ENCODE results near the gene CPT1A.
A peak's percentile ranks its signal among the peaks of the same experiment; 100 is the strongest.

CPT1A gene

DNA sequence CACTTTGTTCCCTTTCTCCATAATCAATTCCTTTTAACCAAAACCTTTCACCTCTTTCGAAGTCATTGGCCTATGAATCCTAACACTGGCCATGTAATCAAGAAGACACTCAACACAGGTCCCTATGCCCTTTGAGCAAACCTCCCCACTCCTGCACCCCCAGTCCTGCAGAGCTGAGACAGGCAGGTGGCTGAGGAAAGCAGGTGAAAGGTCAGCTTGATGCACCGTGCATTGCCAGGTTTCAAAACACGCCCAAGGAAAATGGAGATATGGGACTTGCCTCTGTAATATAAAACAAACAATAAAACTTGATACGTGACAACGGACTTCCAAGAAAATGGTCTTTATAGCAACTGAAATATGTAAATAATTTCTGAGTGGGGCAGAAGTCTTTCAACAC is 10.6 kb downstream of the CPT1A start:
- no peak for DNase-seq
- no peak for ATAC-seq

DNA sequence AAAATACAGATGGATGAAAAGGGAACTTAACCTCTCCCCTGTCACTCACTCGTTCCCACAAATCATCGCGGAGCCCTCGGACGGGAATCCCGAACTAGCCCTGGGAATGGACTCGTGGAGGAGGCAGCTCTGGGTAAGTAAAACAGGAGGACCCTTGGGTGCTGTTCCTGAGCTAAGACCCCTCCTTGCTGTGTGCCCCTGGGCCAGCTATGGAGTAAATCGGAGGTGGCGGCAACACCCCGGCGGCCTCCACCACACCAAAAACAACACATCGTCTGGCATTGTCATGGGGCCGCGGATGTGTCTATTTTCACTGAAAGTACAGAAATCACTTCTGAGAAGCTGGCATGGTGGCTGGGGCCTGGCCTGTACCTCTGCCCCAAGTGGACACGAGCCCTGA is 12.1 kb downstream of the CPT1A start:
- no peak for DNase-seq
- no peak for ATAC-seq

DNA sequence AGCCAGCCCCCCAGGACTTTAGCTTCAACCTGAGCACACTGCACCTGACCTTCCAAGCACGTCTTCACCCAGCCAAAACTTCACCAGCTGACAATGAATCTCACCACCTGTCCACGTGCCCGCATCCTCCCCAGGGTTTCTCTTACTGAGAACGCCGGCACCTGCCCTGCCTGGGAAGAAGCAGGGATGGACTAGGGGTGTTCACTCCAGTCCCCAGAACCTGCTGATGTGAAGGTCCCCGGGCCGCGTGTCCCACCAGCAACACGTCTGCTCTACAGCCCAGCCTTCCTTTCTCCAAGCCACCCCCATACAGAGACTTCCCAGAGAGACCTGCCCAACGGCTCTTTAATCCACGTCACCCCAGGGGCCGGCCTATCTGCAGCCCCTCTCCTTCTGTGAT is 12.8 kb downstream of the CPT1A start:
- DNase-seq: no peak
- no peak for ATAC-seq

- DNase-seq (no peak), ATAC-seq (peak; percentile 20)
Measured at GRCh38 chr11:68828155-68828931, 13.4 kb downstream of the CPT1A start.

- DNase-seq (no peak), ATAC-seq (no peak)
Measured at GRCh38 chr11:68827733-68828132, 14.0 kb downstream of the CPT1A start.

GRCh38 chr11:68826726-68827125 is 15.0 kb downstream of the CPT1A start:
- ATAC-seq: no peak
- DNase-seq: no peak

DNA sequence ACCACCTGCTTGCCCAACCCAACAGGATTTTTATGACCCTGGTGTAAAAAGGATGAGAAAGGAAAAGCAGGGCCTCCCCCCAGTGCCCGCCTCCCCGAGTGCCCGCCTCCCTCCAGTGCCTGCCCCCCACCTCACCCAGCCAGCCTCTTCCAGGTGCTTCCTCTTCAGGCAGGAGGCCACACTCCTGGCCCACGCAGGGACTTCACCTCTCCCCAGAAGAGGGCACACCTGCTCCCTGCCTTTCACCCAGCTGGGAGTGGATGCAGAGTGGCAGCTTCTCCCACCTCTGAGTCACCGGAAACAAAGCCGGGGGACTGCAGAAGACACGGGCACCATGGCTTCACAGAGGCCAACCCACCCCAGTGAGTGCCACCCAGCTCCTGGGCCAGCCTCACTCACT is 16.1 kb downstream of the CPT1A start:
- DNase-seq (peak; percentile 58), ATAC-seq (peak; percentile 86)

DNA sequence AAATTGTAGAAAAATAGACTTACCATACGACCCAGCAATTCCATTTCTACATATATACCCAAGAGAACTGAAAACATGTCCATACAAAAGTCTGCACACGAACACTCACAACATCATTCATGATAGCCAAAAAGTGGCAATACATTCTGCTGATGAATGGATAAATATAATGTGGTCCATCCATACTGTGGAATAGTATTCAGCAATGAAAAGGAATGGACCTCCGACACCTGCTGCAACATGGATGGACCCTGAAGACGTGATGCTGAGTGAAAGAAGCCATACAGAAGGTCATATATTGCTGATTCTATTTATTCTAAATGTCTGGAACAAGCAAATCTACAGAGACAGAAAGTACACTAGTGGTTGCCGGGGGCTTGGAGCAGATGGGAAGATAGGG is 19.2 kb downstream of the CPT1A start:
- DNase-seq (no peak), ATAC-seq (no peak)

DNA sequence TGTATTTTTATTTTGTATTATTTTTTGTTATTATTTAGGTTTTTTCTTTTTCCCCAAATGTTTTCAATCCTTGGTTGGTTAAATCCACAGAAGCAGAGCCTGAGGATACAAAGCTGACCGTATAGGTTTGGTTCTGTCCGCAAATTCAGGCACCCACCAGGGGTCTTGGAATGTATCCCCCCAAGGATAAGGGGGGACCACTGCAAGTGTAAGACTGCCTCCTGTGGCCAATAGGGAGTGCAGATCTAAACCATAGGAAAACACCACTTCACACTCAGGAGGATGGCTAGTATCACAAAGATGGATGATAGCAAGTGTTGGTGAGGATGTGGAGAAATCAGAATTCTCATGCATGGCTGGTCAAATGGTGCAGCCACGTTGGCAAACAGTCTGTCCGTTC is 20.0 kb downstream of the CPT1A start:
- DNase-seq: no peak
- no peak for ATAC-seq

DNA sequence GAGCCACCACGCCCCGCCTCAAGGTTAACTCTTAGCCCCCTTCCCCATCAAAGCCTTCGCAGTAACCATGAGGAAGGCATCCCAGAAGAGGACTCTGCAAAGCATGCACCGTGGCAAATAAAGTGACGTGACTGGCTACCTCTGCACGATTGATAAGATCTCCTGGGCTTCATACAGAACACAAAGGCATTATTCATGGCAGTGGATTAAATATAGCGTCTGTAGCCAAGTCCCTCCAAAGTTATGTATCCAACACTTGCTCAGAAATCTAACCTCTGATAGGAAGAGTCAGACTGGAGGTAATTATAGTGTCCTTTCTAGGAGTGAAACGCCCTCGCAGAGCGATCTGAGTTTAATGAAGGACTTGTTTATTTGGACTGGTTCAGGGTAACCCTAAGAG is 22.4 kb downstream of the CPT1A start:
- ATAC-seq (no peak), DNase-seq (no peak)

GRCh38 chr11:68818181-68818580 is 23.5 kb downstream of the CPT1A start:
- ATAC-seq (no peak), DNase-seq (no peak)

DNA sequence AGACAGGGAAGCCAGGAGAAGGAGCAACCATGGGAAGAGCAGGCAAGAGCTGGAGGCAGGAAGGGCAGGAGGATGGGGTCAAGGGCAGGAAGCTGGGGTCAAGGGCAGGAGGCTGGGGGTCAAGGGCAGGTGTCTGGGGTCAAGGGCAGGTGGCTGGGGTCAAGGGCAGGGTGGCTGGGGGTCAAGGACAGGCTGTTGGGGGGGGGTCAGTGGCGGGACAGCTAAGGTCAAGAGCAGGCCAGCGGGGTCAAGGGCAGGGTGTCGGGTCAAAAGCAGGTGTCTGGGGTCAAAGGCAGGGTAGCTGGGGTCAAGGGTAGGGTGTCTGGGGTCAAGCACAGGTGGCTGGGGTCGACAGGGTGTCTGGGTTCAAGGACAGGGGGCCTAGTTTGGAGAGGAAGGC is 24.2 kb downstream of the CPT1A start:
- no peak for ATAC-seq
- DNase-seq: no peak

DNA sequence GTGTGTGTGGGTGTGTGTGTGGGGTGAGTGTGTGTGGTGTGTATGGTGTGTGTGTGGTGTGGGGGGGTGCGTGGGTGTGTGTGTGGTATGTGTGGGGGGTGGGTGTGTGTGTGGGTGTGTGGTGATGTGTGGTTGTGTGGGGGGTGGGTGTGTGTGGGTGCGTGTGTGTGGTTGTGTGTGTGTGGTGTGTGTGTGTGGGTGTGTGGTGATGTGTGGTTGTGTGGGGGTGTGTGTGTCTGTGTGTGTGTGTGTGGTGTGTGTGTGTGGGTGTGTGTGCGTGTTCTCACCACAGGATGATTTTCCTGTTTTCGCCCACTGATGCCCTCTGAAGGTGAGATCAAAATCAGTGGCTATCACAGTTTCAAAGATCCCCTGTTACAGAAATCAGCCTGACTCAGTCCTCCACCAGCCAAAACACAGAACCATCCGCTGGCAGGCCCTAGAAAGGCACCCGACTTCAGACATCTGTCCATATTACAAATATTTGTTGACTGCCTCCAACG is 24.7 kb downstream of the CPT1A start:
- no peak for DNase-seq

DNA sequence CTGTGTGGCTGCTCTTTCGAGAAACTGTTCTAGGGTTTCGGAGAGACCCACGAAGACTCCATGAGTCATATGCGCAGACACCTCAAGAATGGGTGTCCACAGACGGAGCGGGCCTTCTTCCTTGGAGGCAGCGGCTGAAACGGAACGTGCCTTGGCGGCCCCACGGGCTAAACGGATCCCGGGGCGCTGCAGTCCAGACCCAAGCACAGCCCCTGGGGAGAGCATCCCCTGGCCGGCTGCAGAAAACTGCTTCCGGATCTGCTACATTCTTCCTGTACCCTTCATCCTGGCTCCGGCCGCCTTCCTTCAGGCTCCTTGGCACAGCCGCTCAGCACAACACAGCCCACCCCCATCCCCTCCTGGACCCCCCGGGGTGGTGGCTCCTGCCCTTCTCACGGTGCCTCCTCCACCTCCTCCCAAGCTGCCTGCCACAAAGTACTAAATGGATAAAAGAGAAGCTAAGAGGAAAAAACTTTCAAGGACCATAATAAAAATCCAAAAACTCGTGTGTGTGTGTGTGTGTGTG is 25.4 kb downstream of the CPT1A start:
- DNase-seq (no peak), ATAC-seq (no peak)

More for the DNA sequence above, 24.7 kb downstream of the CPT1A start:
- peak; percentile 63 for ATAC-seq

DNA sequence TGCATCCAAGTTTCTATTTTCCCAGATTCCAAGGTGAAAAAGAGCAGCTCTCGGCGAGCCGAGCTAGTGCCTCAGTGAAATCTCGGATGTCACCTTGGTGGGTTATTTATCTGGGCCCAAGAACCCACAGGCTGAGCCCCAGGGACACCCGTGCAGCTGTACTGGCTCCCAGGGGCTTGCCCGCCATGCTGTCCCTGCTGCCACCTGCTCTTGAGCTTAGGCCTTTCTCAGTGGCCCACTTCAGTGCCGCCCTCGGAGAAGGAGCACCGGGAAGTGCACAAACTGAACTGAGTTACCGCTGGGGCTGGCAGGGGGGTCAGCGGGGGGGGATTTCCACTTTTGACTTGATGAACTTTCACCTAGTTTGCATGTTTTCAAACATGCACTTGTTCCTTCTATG is 27.9 kb downstream of the CPT1A start:
- ATAC-seq: no peak

DNA sequence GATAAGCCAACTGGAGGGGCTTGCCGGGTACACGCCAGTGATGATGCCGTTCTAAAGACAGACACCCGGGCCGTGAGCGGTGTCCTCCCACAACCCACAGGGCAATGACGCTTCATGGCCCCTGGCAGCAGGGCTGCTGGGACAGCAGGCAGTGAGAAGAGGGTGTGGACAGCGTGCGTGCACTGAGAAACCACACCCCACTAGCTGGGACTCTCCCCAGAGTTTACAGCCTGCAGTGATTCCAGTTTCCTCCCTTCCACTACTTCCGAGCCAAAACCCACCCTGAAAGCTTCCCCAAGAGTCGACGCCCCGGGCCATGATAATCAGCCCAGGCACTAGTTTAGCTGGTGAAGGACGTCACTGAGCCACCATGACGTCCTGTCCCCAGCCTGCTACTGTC is 29.2 kb downstream of the CPT1A start:
- ATAC-seq: no peak
- no peak for DNase-seq

More for the DNA sequence above, 27.9 kb downstream of the CPT1A start:
- no peak for DNase-seq

DNA sequence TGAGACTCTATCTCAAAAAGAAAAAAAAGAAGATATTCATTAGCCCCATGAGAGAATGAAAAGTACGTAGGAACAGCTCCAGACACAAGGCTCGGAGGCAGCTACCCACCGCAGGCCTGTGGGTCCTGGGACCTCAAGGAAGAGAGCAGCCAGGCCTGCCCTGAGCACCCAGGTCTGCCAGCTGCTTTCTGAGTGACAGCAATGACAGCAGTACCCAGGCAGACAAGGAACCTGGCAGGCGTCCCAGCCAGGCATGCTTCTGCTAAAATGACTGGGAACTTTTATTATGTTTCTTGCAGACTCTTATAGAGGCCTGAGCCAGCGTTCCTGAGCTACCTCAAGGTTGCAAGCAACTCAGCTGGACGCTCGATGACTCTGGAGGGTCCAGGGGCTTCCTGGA is 31.6 kb downstream of the CPT1A start:
- DNase-seq: no peak
- no peak for ATAC-seq

DNA sequence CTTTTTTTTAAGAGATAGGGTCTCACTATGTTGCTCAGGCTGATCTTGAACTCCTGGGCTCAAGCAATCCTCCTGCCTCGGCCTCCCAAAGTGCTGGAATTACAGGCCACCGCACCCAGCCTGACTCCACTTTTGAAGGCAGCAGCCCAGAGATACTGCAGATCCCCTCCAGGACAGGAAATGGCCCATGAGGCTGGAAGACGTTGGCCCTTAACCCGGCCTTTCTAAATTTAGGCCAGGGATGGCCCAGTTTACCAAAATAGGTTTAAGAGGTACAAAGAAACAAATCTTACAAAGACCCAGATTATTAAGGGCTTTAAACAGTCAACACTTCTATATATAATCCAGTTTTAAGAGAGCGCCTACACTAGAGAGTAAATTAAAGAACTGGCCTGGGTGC is 32.2 kb downstream of the CPT1A start:
- ATAC-seq (no peak), DNase-seq (no peak)

DNA sequence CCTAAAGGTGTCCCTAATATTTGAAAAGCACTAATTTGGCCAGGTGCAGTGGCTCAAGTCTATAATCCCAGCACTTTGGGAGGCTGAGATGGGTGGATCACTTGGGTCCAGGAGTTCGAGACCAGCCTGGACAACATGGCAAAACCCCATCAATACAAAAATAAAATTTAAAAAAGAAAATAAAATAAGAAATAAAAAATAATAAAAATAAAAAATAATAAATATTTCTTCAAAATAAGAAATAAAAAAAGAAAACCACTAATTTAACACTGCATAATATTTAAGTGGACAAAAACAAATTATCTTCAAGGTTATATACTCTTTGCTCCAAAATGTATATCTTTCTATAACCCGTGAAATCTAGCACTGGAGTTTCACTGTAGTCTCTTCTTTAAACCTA is 32.9 kb downstream of the CPT1A start:
- DNase-seq: no peak
- no peak for ATAC-seq

DNA sequence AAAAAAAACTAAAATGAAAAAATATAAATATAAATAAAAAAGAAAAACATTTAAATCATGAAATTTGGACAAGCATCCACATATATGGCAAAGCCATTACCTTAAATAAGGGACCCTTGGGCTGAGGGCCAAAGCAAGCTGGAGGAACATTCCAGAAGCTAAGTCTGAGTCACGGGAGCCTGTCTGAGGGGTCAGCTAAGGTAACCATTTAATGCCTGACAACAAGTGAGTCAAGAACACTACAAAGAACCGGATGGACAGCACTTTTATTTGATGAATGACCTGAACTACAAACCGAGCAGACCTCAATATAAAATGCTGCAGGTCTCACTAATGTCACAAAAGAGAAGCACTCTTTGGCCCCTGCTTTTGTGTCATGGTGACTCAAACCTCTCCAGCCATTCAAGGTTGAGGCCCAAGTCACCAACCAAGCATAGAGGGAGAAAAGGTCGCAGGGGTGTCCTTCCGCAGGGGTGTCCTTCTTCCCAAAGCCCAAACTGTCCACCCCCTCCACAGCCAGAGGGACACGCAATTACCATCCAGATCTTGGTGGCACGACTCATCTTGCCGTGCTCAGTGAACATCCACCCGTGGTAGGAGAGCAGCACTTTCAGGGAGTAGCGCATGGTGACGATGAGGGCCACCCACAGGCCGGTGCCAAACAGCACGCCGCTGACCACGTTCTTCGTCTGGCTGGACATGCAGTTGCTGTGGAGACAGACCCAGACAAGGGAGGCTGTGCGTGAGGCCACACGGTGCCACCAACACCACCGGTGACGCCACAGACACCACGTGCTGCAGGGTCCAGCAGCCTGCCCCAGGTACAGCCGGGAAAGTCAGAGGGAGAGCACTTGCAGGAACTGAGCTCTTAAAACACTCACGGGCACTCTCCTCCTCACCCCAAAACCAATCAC is 34.5 kb downstream of the CPT1A start:
- ATAC-seq (no peak), DNase-seq (no peak)

GRCh38 chr11:68804786-68805185 is 36.9 kb downstream of the CPT1A start:
- DNase-seq: no peak
- no peak for ATAC-seq

DNA sequence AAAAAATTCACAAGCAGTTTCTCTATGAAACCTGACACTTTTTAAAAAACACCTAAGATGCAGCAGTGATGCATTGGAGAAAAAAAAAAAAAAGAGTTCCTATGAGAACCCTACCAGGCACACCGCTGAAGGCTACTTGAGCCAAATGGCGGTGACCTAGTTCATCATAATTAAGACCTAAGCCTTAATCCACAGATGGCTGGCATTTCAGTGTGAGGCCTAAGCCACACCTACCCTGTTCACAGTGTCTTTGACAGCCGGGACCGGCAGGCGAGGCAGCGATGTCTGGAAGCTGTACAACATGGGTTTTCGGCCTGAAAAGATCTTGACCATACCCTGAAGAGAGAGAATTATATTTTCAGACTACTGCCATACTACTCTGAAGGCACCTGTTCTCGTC is 38.0 kb downstream of the CPT1A start:
- ATAC-seq: no peak

GRCh38 chr11:68798221-68798813 is 43.4 kb downstream of the CPT1A start:
- ATAC-seq: no peak
- peak; percentile 65 for DNase-seq

More for the DNA sequence above, 38.0 kb downstream of the CPT1A start:
- no peak for DNase-seq
